Colonic mucosa (tissue), 4 donors: ENCODE results near the gene WDR35. TPM values are rescaled to one million over a fixed set of nuclear protein-coding genes. Genes with fewer than 3 reads are reported as not detected.
A peak's percentile ranks its signal among the peaks of the same experiment; 100 is the strongest.

Experiments used
- DNase-seq: peaks from one replicate; pipeline ENCODE4 v3.0.0-alpha.2; 2020
- H3K27ac ChIP-seq: fragments of 200-600 bp; one replicate; pipeline ENCODE4 v1.8.0; 2021
- H3K27me3 ChIP-seq: fragments of 200-600 bp; one replicate; pipeline ENCODE4 v1.8.0; 2021
- H3K36me3 ChIP-seq: fragments of 200-600 bp; one replicate; pipeline ENCODE4 v1.8.0; 2021
- H3K4me1 ChIP-seq: fragments of 200-600 bp; one replicate; pipeline ENCODE4 v1.8.0; 2021; ENCODE audit warnings: mild to moderate bottlenecking
- H3K4me3 ChIP-seq: fragments of 200-600 bp; one replicate; pipeline ENCODE4 v1.8.0; 2021
- H3K9ac ChIP-seq, 2 donors: one replicate each; pipeline ENCODE4 v1.7.0; 2013; ENCODE audit warnings: control low read depth in 2 of 2, low read depth in 2 of 2, low read length in 2 of 2
- H3K9me3 ChIP-seq: fragments of 200-600 bp; one replicate; pipeline ENCODE4 v1.8.0; 2021
- CTCF ChIP-seq: fragments of 200-600 bp; IDR thresholded peaks from one replicate; pipeline ENCODE4 v1.8.0; 2022; ENCODE audit warnings: antibody characterized with exemption, mild to moderate bottlenecking
- intact Hi-C: fragments of 100-400 bp; cut with DNase I; formaldehyde crosslinking; loops from one replicate; pipeline ENCODE4 v1.14.1; 2022
- total RNA-seq, 2 donors: library from RNA; stranded (reverse); fragmentation: NEBNext Ultra II Directional in 1 of 2; extraction: Animal tissue kit (Norgen Biotek cat#: 25700) in 1 of 2; gene quantifications; one replicate each; pipeline ENCODE4 v1.2.1, GENCODE V29; 2021
- donor health status: healthy.
- donor health status: DM: no; HTN: no; CAD: no.
- donor health status: DM: no; HTN: no; CAD: no.

WDR35 gene
- total RNA-seq, 2 donors from 2014 or later = 1.7 to 2.2 TPM

- Histone ChIP-seq H3K27me3 (no peaks in the 10 kb centered on the region), H3K4me3 (peak overlapping the region; percentile 65), H3K36me3 (no peaks in the 10 kb centered on the region), H3K9ac (peak overlapping the region; percentile 92 to 96), H3K4me1 (peaks cover 4% of the 10 kb centered on the region), H3K27ac (peak overlapping the region; percentile 87), H3K9me3 (no peaks in the 10 kb centered on the region)
- intact Hi-C loops = no loop called here
- DNase-seq = no peak
- TF ChIP-seq CTCF = no peak
These were observed 87.6 kb downstream of the WDR35 start for GRCh38 chr2:19902216-19902740.

GRCh38 chr2:19901442-19902215 is 88.3 kb downstream of the WDR35 start, which contains the start of gene TTC32:
TSS of gene TTC32 (minus strand) at chr2:19901983. CDS start at chr2:19901854, 129 bp downstream.
- peaks cover 4% of the 10 kb centered on the region for H3K4me1 ChIP-seq
- H3K9ac ChIP-seq = peak within 1 kb of the TSS; percentile 92 to 96
- H3K27ac ChIP-seq = peak within 1 kb of the TSS; percentile 87
- H3K36me3 ChIP-seq = no peaks in the 10 kb centered on the region
- DNase-seq = peak; percentile 97
- no peak for TF ChIP-seq CTCF
- H3K4me3 ChIP-seq = peak within 1 kb of the TSS; percentile 65
- H3K9me3 ChIP-seq = no peaks in the 10 kb centered on the region
- no peaks in the 10 kb centered on the region for H3K27me3 ChIP-seq
- intact Hi-C loops = no loop called here

- TF ChIP-seq CTCF = no peak
- Histone ChIP-seq H3K27ac (peak overlapping the region; percentile 87), H3K4me1 (peaks cover 4% of the 10 kb centered on the region), H3K27me3 (no peaks in the 10 kb centered on the region), H3K36me3 (no peaks in the 10 kb centered on the region), H3K4me3 (peak overlapping the region; percentile 65), H3K9me3 (no peaks in the 10 kb centered on the region), H3K9ac (peak overlapping the region; percentile 92 to 96)
- intact Hi-C loops = no loop called here
- DNase-seq = no peak
These were observed 88.9 kb downstream of the WDR35 start for GRCh38 chr2:19900931-19901441.

GRCh38 chr2:19899985-19900930 is 89.6 kb downstream of the WDR35 start:
- intact Hi-C loops = no loop called here
- Histone ChIP-seq H3K4me3 (peak overlapping the region; percentile 65), H3K27ac (peak overlapping the region; percentile 87), H3K36me3 (no peaks in the 10 kb centered on the region), H3K27me3 (no peaks in the 10 kb centered on the region), H3K9me3 (no peaks in the 10 kb centered on the region), H3K4me1 (peaks cover 4% of the 10 kb centered on the region), H3K9ac (peak overlapping the region in 1 of 2 donors; percentile 92)
- peak; percentile 31 for DNase-seq
- no peak for TF ChIP-seq CTCF
